Thyroid gland (tissue), 4 donors: ENCODE data around the gene PTEN. TPM values are rescaled to one million over a fixed set of nuclear protein-coding genes. Genes with fewer than 3 reads are reported as not detected.

Experiments used
- DNase-seq, 2 donors: peaks; one replicate each; pipeline ENCODE4 v3.0.0-alpha.2; 2019
- H3K27ac ChIP-seq, 3 donors: fragments of 200-600 bp; sonication (generic); 1 replicate in 2 of 3; 2 replicates in 1 of 3; pipeline ENCODE4 v1.5.1; 2016 to 2019; ENCODE audit warnings: mild to moderate bottlenecking in 1 of 3, moderate library complexity in 1 of 3
- H3K27me3 ChIP-seq: fragments of 200-600 bp; sonication (generic); one replicate; pipeline ENCODE4 v1.5.1; 2019
- H3K36me3 ChIP-seq, 2 donors: fragments of 200-600 bp; sonication (generic); one replicate each; pipeline ENCODE4 v1.5.1; 2016 to 2019
- H3K4me1 ChIP-seq, 2 donors: fragments of 200-600 bp; sonication (generic); one replicate each; pipeline ENCODE4 v1.5.1; 2017 to 2019
- H3K4me3 ChIP-seq, 3 donors: fragments of 200-600 bp; sonication (generic); replicated peaks in 1 of 3; 1 replicate in 2 of 3; 2 replicates in 1 of 3; pipeline ENCODE4 v1.5.1; 2016; ENCODE audit warnings: mild to moderate bottlenecking in 1 of 3
- H3K9me3 ChIP-seq: fragments of 200-600 bp; sonication (generic); one replicate; pipeline ENCODE4 v1.5.1; 2017
- CTCF ChIP-seq, 6 experiments: fragments of 200-600 bp in 3 of 6; fragments of 450-650 bp in 3 of 6; sonication (generic) in 3 of 6; IDR thresholded peaks; one replicate each; pipeline ENCODE4 v1.5.1; 2016 to 2019; ENCODE audit warnings: antibody characterized with exemption in 6 of 6, mild to moderate bottlenecking in 2 of 6, inconsistent platforms in 1 of 6, moderate library complexity in 1 of 6
- POLR2A ChIP-seq, 2 donors: fragments of 450-650 bp; IDR thresholded peaks; one replicate each; pipeline ENCODE4 v1.6.1; 2017; ENCODE audit warnings: antibody characterized with exemption in 2 of 2, mild to moderate bottlenecking in 2 of 2, moderate library complexity in 1 of 2
- WGBS, 2 donors: methylation state at CpG; one replicate each; pipeline ENCODE4 v1.1.5; 2017; 5-methylcytosine and 5-hydroxymethylcytosine counted together
- intact Hi-C: fragments of 100-400 bp; cut with DNase I; formaldehyde crosslinking; loops from one replicate; pipeline ENCODE4 v1.15.1; 2023
- total RNA-seq, 4 donors: library from RNA; depleted of rRNA; stranded (reverse); fragments of >200 nt; gene quantifications; one replicate each; pipeline ENCODE4 v1.2.3, GENCODE V29; 2016

The PTEN gene
- total RNA-seq, 4 donors from 2014 or later = 112 to 183 (median 150) TPM

DNA sequence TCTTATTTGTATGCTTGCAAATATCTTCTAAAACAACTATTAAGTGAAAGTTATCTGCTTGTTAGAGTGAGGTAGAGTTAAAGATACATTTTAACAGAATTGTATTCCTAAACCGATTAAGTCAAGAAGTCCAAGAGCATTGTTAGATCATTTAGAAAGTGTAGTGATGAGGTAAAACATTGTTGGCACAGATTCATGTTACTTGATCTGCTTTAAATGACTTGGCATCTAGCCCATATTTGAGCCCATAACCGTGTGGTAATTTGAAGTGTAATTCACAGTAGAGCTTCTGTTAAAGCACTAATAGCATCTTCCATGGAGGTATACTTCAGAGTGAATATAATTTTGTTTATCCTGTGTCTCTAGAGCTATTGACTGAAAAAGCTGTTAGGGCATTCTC, 62.1 kb downstream of the PTEN start:
- Histone ChIP-seq H3K9me3 (no peaks in the 10 kb centered on the region), H3K27ac (no peak overlapping the region), H3K27me3 (no peaks in the 10 kb centered on the region), H3K4me1 (peaks cover 43 to 58% of the 10 kb centered on the region in 2 donors), H3K4me3 (no peak overlapping the region), H3K36me3 (no peaks in the 10 kb centered on the region)
- WGBS, 2 donors = 13 to 19% methylated on average over 2 of the region's 2 CpGs
- intact Hi-C loops = no loop called here
- DNase-seq = no peak
- TF ChIP-seq CTCF (IDR thresholded peaks at IDR 0.05) = no peak
- TF ChIP-seq POLR2A (IDR thresholded peaks at IDR 0.05) = no peak

- intact Hi-C loops = no loop called here
- no peaks in the 10 kb centered on the region for H3K36me3 ChIP-seq
- H3K4me1 ChIP-seq = peaks cover 53 to 67% of the 10 kb centered on the region in 2 donors
- TF ChIP-seq POLR2A (IDR thresholded peaks at IDR 0.05) (no peak), CTCF (IDR thresholded peaks at IDR 0.05) (no peak)
- no peak overlapping the region for H3K4me3 ChIP-seq
- H3K27me3 ChIP-seq = no peaks in the 10 kb centered on the region
- no peaks in the 10 kb centered on the region for H3K9me3 ChIP-seq
- DNase-seq = no peak
- no peak overlapping the region for H3K27ac ChIP-seq
- WGBS, 2 donors = 67 to 72% methylated on average over 2 of the region's 2 CpGs
Observed at GRCh38 chr10:87927091-87927490, 63.7 kb downstream of the PTEN start.

DNA sequence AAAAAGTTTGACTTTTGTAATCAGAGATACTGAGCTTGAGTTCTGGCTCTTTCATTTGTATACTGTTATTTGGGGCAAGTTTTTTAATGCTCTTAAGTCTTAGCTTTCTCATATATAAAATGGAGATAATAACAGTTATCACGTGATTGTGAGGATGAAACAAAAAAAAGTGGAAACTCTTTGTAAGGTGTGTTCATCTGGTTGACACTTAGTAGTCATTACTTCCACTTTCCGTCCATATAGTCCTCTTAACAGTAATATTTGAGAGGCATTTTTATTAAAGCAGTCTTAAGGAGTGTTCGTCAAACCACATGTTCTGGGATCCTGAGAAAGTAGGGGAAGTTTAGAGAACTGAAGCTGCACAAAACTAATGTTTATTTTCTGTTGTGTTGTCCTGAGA, 65.6 kb downstream of the PTEN start:
- Histone ChIP-seq H3K9me3 (no peaks in the 10 kb centered on the region), H3K27ac (no peak overlapping the region), H3K36me3 (no peaks in the 10 kb centered on the region), H3K4me1 (peaks cover 46 to 57% of the 10 kb centered on the region in 2 donors), H3K27me3 (no peaks in the 10 kb centered on the region), H3K4me3 (no peak overlapping the region)
- TF ChIP-seq CTCF (IDR thresholded peaks at IDR 0.05) = no peak
- no peak for TF ChIP-seq POLR2A (IDR thresholded peaks at IDR 0.05)
- intact Hi-C loops = no loop called here
- 80 to 85% methylated on average over 3 of the region's 3 CpGs for WGBS, 2 donors
- no peak for DNase-seq

DNA sequence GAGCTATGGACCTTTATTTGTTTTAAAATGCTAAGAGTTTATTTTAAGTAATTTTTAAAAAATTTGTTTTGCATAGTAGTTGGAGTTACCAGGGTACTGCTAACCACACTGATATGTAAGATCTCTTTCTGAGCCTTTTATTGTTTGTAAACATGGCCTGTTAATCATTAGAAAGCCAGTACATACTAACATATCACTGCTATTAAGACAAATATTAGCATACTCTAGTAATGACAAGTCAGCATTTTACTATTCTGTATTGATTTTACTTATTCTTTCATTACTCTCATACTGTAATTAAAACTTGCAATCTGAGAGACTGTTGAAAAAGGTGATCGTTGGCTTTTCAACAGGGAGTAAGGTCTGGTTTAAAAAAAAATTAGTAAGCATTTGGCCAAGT, 66.7 kb downstream of the PTEN start:
- H3K4me3 ChIP-seq = no peak overlapping the region
- WGBS, 2 donors = 73 to 76% methylated on average over 1 of the region's 1 CpG
- peaks cover 46 to 49% of the 10 kb centered on the region in 2 donors for H3K4me1 ChIP-seq
- intact Hi-C loops = no loop called here
- H3K9me3 ChIP-seq = no peaks in the 10 kb centered on the region
- no peaks in the 10 kb centered on the region for H3K36me3 ChIP-seq
- H3K27ac ChIP-seq = no peak overlapping the region
- H3K27me3 ChIP-seq = no peaks in the 10 kb centered on the region
- no peak for DNase-seq
- TF ChIP-seq CTCF (IDR thresholded peaks at IDR 0.05) (no peak), POLR2A (IDR thresholded peaks at IDR 0.05) (no peak)

- Histone ChIP-seq H3K4me3 (no peak overlapping the region), H3K36me3 (no peaks in the 10 kb centered on the region), H3K9me3 (no peaks in the 10 kb centered on the region), H3K27me3 (no peaks in the 10 kb centered on the region), H3K27ac (no peak overlapping the region), H3K4me1 (peaks cover 45 to 48% of the 10 kb centered on the region in 2 donors)
- intact Hi-C loops = no loop called here
- TF ChIP-seq POLR2A (IDR thresholded peaks at IDR 0.05) (no peak), CTCF (IDR thresholded peaks at IDR 0.05) (no peak)
- WGBS, 2 donors = 89 to 90% methylated on average over 4 of the region's 4 CpGs
- DNase-seq = no peak
Observed at GRCh38 chr10:87930934-87931835, 67.8 kb downstream of the PTEN start.
